RWPE1 (cell line): ENCODE measurements around the gene SLC27A6.
"Not testable (repeated sequence)": the region's sequence is repeated elsewhere in the genome, so short reads cannot be mapped to it uniquely, and the experiment has no call there.

Experiments used
- CTCF ChIA-PET: fragments of 350-600 bp; sonication (Branson Sonifier 250); formaldehyde crosslinking; extraction: SDS; loops from one replicate; lab custom pipeline; 2021; lab: Yijun Ruan, JAX
- POLR2A ChIA-PET: fragments of 400-600 bp; formaldehyde crosslinking; extraction: SDS; loops from one replicate; lab custom pipeline; 2020; ENCODE audit warnings: antibody characterized with exemption; ENCODE audit not compliant: low non-redundant PET; lab: Yijun Ruan, JAX
- DNase-seq: peaks from one replicate; pipeline ENCODE4 v3.0.0; 2012; ENCODE audit warnings: low spot score
- H3K27ac ChIP-seq: fragments of 450-650 bp; 2 replicates; pipeline ENCODE4 v1.5.1; 2017
- TF ChIP-seq, protein P1 (sequence below): fragments of 450-650 bp; conservative IDR thresholded peaks from 2 replicates; pipeline ENCODE4 v1.5.1; 2017; ENCODE audit warnings: low read depth, mild to moderate bottlenecking

SLC27A6 gene

DNA sequence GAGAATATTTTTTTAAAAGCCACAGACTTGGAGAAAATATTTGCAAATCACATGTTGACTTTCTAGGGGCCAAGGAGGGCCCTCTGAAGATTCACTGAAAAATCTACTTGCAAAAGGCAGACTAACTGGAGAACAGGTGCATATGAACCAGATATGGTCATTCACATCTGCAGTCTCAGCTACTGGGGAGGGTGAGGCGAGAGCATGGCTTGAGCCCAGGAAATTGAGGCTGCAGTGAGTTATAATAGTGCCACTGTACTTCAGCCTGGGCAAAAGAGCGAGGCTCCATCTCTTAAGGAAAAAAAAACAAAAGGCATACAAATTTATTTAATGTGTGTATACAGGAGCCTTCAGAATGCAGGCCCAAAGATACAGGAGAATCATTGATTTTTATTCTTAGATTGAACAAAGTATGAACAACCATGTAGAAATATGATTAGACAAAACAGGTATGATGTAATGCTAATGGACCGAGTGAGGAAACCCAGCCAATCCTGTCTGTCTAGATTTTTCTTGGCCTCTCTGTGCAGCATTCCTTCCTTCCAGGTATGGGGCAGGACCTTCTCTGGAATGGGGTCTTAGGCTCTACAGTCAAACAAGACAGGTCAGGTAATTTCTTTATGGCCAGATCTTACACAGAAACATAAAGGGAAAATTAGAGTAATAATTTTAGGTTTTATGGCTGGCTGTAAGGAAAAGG is 15.3 kb upstream of the SLC27A6 start:
- ChIA-PET CTCF (interaction anchor here (0.6 kb wide), 2 partner anchors 724 to 1282 kb away, joined by 4 to 5 read pairs; no protein-coding TSS in a partner anchor), POLR2A (no interaction called here)
- no peak for DNase-seq
- TF ChIP-seq, protein P1, sequence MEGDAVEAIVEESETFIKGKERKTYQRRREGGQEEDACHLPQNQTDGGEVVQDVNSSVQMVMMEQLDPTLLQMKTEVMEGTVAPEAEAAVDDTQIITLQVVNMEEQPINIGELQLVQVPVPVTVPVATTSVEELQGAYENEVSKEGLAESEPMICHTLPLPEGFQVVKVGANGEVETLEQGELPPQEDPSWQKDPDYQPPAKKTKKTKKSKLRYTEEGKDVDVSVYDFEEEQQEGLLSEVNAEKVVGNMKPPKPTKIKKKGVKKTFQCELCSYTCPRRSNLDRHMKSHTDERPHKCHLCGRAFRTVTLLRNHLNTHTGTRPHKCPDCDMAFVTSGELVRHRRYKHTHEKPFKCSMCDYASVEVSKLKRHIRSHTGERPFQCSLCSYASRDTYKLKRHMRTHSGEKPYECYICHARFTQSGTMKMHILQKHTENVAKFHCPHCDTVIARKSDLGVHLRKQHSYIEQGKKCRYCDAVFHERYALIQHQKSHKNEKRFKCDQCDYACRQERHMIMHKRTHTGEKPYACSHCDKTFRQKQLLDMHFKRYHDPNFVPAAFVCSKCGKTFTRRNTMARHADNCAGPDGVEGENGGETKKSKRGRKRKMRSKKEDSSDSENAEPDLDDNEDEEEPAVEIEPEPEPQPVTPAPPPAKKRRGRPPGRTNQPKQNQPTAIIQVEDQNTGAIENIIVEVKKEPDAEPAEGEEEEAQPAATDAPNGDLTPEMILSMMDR: no peak
- H3K27ac ChIP-seq: no peak overlapping the region

DNA sequence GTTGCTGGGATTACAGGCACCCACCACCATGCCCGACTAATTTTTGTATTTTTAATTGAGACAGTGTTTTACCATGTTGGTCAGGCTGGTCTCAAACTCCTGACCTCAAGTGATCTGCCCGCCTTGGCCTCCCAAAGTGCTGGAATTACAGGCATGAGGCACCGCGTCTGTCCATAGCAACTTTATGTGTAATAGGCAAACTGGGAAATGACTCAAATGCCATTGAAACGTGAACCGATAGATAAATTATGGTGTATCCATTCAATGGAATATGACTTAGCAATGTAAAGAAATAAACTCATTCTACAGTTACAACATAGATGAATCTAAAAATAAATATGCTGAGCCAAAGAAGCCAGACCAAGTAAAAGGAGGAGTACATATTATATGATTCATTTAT is 14.0 kb upstream of the SLC27A6 start:
- POLR2A ChIA-PET, H3K27ac ChIP-seq, CTCF ChIA-PET, DNase-seq: not testable (repeated sequence)

DNA sequence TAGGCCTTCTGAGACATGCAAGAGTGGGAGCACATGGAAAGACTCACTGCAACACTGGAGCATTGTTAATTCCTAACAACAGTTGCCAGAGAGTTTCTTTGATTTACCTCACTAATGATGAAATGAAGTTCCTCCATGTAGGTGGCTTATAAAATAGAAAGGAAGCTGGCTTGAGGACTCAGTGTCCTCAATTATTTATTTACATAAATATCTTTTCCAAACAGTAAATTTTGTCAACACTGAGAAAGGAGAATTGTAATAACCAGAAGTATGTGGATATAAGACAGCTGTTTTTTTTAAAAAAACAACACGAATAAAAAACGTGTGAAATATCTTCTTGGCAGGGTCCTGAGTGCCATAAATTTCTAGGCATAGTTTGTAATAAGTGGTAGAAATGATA is 9.1 kb upstream of the SLC27A6 start:
- TF ChIP-seq, protein P1: no peak
- H3K27ac ChIP-seq: no peak overlapping the region
- CTCF ChIA-PET: no interaction called here
- POLR2A ChIA-PET: no interaction called here
- DNase-seq: no peak

DNA sequence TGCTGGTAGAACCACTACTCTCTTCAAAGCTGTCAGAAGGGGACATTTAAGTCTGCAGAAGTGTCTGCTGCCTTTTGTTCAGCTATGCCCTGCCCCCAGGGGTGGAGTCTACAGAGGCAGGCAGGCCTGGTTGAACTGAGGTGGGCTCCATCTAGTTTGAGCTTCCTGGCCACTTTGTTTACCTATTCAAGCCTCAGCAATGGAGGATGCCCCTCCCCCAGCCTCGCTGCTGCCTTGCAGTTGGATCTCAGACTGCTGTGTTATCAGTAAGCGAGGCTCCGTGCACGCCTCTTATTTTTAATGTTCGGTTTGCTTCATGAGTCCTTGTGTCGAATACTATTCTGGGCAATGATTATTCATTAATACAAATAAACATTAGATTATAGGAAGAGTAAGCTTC is 3.1 kb upstream of the SLC27A6 start:
- ChIA-PET POLR2A (no interaction called here), CTCF (no interaction called here)
- TF ChIP-seq, protein P1: no peak
- DNase-seq: no peak
- H3K27ac ChIP-seq: no peak overlapping the region

- TF ChIP-seq, protein P1: no peak
- ChIA-PET POLR2A (no interaction called here), CTCF (interaction anchor here (0.8 to 2.0 kb wide), 2 partner anchors 44 to 60 kb away, joined by 4 to 8 read pairs; no protein-coding TSS in a partner anchor)
- H3K27ac ChIP-seq: no peak overlapping the region
- no peak for DNase-seq
These were observed 482 bp downstream of the SLC27A6 start for GRCh38 chr5:128965638-128966302.

DNA sequence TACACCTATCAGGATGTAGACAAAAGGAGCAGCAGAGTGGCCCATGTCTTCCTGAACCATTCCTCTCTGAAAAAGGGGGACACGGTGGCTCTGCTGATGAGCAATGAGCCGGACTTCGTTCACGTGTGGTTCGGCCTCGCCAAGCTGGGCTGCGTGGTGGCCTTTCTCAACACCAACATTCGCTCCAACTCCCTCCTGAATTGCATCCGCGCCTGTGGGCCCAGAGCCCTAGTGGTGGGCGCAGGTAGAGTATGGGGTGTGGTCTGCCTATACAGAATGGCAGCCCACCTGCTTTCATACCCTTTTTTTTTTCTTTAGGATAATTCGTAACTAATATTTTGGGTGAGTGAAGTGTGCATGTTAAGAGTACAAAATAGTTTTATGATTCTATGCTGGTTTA is 1.1 kb downstream of the SLC27A6 start:
- DNase-seq: no peak
- POLR2A ChIA-PET: no interaction called here
- TF ChIP-seq, protein P1: no peak
- H3K27ac ChIP-seq: no peak overlapping the region
- CTCF ChIA-PET: no interaction called here

DNA sequence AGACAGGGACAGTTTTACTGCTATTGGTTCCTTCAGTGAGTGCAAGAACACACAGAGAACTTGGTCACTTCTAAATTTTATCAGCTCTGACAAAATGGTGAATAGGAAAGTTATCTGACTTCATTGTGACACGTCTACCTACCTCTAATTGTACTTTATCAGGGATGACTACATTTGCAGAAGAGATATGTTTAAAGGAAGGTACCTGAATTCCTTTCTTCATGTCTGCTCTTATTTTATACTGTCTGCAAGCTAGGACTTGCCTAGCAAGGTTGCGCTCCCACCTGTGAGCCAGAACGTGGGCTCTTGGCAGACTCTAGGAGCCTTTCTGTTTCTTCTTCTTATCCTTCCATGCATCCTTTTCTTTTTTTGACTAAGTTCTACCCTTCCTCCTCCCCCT is 1.6 kb downstream of the SLC27A6 start:
- CTCF ChIA-PET: no interaction called here
- POLR2A ChIA-PET: no interaction called here
- no peak for DNase-seq
- no peak overlapping the region for H3K27ac ChIP-seq
- TF ChIP-seq, protein P1: no peak
